Neural progenitor cell (in vitro differentiated cells): ENCODE results near the gene RIPK4.

Source experiments
- CTCF ChIP-seq: fragments of 200-600 bp; sonication (generic); IDR thresholded peaks from 2 replicates; pipeline ENCODE4 v1.5.1; 2017; ENCODE audit warnings: antibody characterized with exemption, mild to moderate bottlenecking
- EZH2 ChIP-seq: fragments of 200-600 bp; sonication (generic); IDR thresholded peaks from 2 replicates; pipeline ENCODE4 v1.6.1; 2017; ENCODE audit warnings: antibody characterized with exemption, mild to moderate bottlenecking, moderate library complexity

- no peak for TF ChIP-seq CTCF
- TF ChIP-seq EZH2 = no peak
These were observed 74.7 kb downstream of the RIPK4 start for GRCh38 chr21:41692185-41692565.
